ENCODE measurements around the gene TNRC6C. TPM values are rescaled to one million over a fixed set of nuclear protein-coding genes. Genes with fewer than 3 reads are reported as not detected.

TNRC6C gene
- polyA plus RNA-seq, 1 donor (not counting 4 experiments of a cell fraction or from before 2014, with no cell fraction given) = 0.34 TPM

GRCh38 chr17:77952368-77952767 lies 6.1 kb upstream of the TNRC6C start:
- H3K27ac ChIP-seq (ENCODE audit: control insufficient read depth, insufficient read depth, low read length) = no peak overlapping the region
- no peaks in the 10 kb centered on the region for H3K9me1 ChIP-seq (ENCODE audit: control insufficient read depth, extremely low read depth, insufficient read depth, low read length)
- TF ChIP-seq EZH2 (IDR thresholded peaks at IDR 0.05; ENCODE audit: low read length) (no peak), CTCF (optimal IDR thresholded peaks at IDR 0.05 in 1 of 3, IDR thresholded peaks at IDR 0.05 in 1 of 3, conservative IDR thresholded peaks at IDR 0.05 in 1 of 3; ENCODE audit: extremely low read depth in 1 of 3, insufficient read depth in 2 of 3, low read length in 3 of 3) (no peak)
- H3K27me3 ChIP-seq (ENCODE audit: control insufficient read depth, extremely low read depth, insufficient read depth, low read length) = peaks cover 56% of the 10 kb centered on the region
- DNase-seq (ENCODE audit: low read depth, low spot score) (no peak), FAIRE-seq (no peak)
- H3K4me2 ChIP-seq (ENCODE audit: control insufficient read depth, extremely low read depth, insufficient read depth, low read depth, low read length) = no peak overlapping the region
- no peaks in the 10 kb centered on the region for H3K36me3 ChIP-seq (ENCODE audit: control insufficient read depth in 2 of 2, extremely low read depth in 1 of 2, insufficient read depth in 2 of 2, low read length in 2 of 2)
- dilution Hi-C loops (cut with MboI; ENCODE audit: extremely low pct_ligation_motif_present, low sequenced_read_pairs) = no loop called here
- no peaks in the 10 kb centered on the region for H3K79me2 ChIP-seq (ENCODE audit: control insufficient read depth, insufficient read depth, low read length)
- H3K4me1 ChIP-seq (ENCODE audit: control insufficient read depth, extremely low read depth, insufficient read depth, low read length) = no peaks in the 10 kb centered on the region
- no peaks in the 10 kb centered on the region for H4K20me1 ChIP-seq (ENCODE audit: control insufficient read depth, extremely low read depth, insufficient read depth, low read length)
- H3K9ac ChIP-seq (ENCODE audit: control insufficient read depth, extremely low read depth, insufficient read depth, low read length) = no peak overlapping the region
- H2AFZ ChIP-seq (ENCODE audit: control insufficient read depth, low read length) = no peak overlapping the region
- H3K4me3 ChIP-seq (ENCODE audit: control insufficient read depth in 2 of 3, extremely low read depth in 1 of 3, insufficient read depth in 2 of 3, low read depth in 1 of 3, low read length in 3 of 3) = no peak overlapping the region
- no peaks in the 10 kb centered on the region for H3K9me3 ChIP-seq (ENCODE audit: control insufficient read depth, low read depth, low read length)

GRCh38 chr17:77957235-77957856 lies 1.2 kb upstream of the TNRC6C start:
- Histone ChIP-seq H2AFZ (ENCODE audit: control insufficient read depth, low read length) (peak overlapping the region; percentile 65), H3K4me1 (ENCODE audit: control insufficient read depth, extremely low read depth, insufficient read depth, low read length) (no peaks in the 10 kb centered on the region), H3K36me3 (ENCODE audit: control insufficient read depth in 2 of 2, extremely low read depth in 1 of 2, insufficient read depth in 2 of 2, low read length in 2 of 2) (no peaks in the 10 kb centered on the region), H3K4me3 (ENCODE audit: control insufficient read depth in 2 of 3, extremely low read depth in 1 of 3, insufficient read depth in 2 of 3, low read depth in 1 of 3, low read length in 3 of 3) (peak overlapping the region; percentile 50 to 62 (median 57)), H3K79me2 (ENCODE audit: control insufficient read depth, insufficient read depth, low read length) (no peaks in the 10 kb centered on the region), H3K9me3 (ENCODE audit: control insufficient read depth, low read depth, low read length) (no peaks in the 10 kb centered on the region), H3K4me2 (ENCODE audit: control insufficient read depth, extremely low read depth, insufficient read depth, low read depth, low read length) (peak overlapping the region; percentile 77), H3K9me1 (ENCODE audit: control insufficient read depth, extremely low read depth, insufficient read depth, low read length) (no peaks in the 10 kb centered on the region), H3K27ac (ENCODE audit: control insufficient read depth, insufficient read depth, low read length) (no peak overlapping the region), H4K20me1 (ENCODE audit: control insufficient read depth, extremely low read depth, insufficient read depth, low read length) (no peaks in the 10 kb centered on the region), H3K9ac (ENCODE audit: control insufficient read depth, extremely low read depth, insufficient read depth, low read length) (peak overlapping the region; percentile 52), H3K27me3 (ENCODE audit: control insufficient read depth, extremely low read depth, insufficient read depth, low read length) (peaks cover 59% of the 10 kb centered on the region)
- FAIRE-seq = no peak
- TF ChIP-seq EZH2 (IDR thresholded peaks at IDR 0.05; ENCODE audit: low read length) = no peak
- TF ChIP-seq CTCF (optimal IDR thresholded peaks at IDR 0.05 in 1 of 3, IDR thresholded peaks at IDR 0.05 in 1 of 3, conservative IDR thresholded peaks at IDR 0.05 in 1 of 3; ENCODE audit: extremely low read depth in 1 of 3, insufficient read depth in 2 of 3, low read length in 3 of 3) = no peak
- DNase-seq (ENCODE audit: low read depth, low spot score) = no peak
- dilution Hi-C loops (cut with MboI; ENCODE audit: extremely low pct_ligation_motif_present, low sequenced_read_pairs) = no loop called here

Measured in keratinocyte (primary cell).